ENCODE measurements around the gene LHFPL6.
A peak's percentile ranks its signal among the peaks of the same experiment; 100 is the strongest.

Gene LHFPL6

GRCh38 chr13:39536274-39536673, 66.7 kb downstream of the LHFPL6 start:
- DNase-seq (ENCODE audit: low read depth) = no peak
- no peak for TF ChIP-seq CTCF (IDR thresholded peaks at IDR 0.05; ENCODE audit: insufficient read depth, low read depth, low read length, missing control alignments)
- H3K4me3 ChIP-seq (ENCODE audit: low read length) = no peak overlapping the region

GRCh38 chr13:39533651-39534150, 69.3 kb downstream of the LHFPL6 start:
- no peak overlapping the region for H3K4me3 ChIP-seq (ENCODE audit: low read length)
- DNase-seq (ENCODE audit: low read depth) = no peak
- no peak for TF ChIP-seq CTCF (IDR thresholded peaks at IDR 0.05; ENCODE audit: insufficient read depth, low read depth, low read length, missing control alignments)

- no peak for TF ChIP-seq CTCF (IDR thresholded peaks at IDR 0.05; ENCODE audit: insufficient read depth, low read depth, low read length, missing control alignments)
- no peak overlapping the region for H3K4me3 ChIP-seq (ENCODE audit: low read length)
- peak; percentile 64 for DNase-seq (ENCODE audit: low read depth)
Observed at GRCh38 chr13:39531646-39532045, 71.3 kb downstream of the LHFPL6 start.

GRCh38 chr13:39530916-39531315, 72.1 kb downstream of the LHFPL6 start:
- no peak for TF ChIP-seq CTCF (IDR thresholded peaks at IDR 0.05; ENCODE audit: insufficient read depth, low read depth, low read length, missing control alignments)
- no peak for DNase-seq (ENCODE audit: low read depth)
- no peak overlapping the region for H3K4me3 ChIP-seq (ENCODE audit: low read length)

GRCh38 chr13:39528661-39528980, 74.4 kb downstream of the LHFPL6 start:
- no peak for DNase-seq (ENCODE audit: low read depth)

GRCh38 chr13:39527961-39528660, 74.9 kb downstream of the LHFPL6 start:
- no peak overlapping the region for H3K4me3 ChIP-seq (ENCODE audit: low read length)
- peak; percentile 85 for DNase-seq (ENCODE audit: low read depth)
- no peak for TF ChIP-seq CTCF (IDR thresholded peaks at IDR 0.05; ENCODE audit: insufficient read depth, low read depth, low read length, missing control alignments)

More at GRCh38 chr13:39528661-39528980, 74.4 kb downstream of the LHFPL6 start:
- H3K4me3 ChIP-seq (ENCODE audit: low read length) = no peak overlapping the region
- no peak for TF ChIP-seq CTCF (IDR thresholded peaks at IDR 0.05; ENCODE audit: insufficient read depth, low read depth, low read length, missing control alignments)

- no peak for DNase-seq (ENCODE audit: low read depth)
- H3K4me3 ChIP-seq (ENCODE audit: low read length) = no peak overlapping the region
- no peak for TF ChIP-seq CTCF (IDR thresholded peaks at IDR 0.05; ENCODE audit: insufficient read depth, low read depth, low read length, missing control alignments)
Observed at GRCh38 chr13:39527301-39527700, 75.7 kb downstream of the LHFPL6 start.
